Measurements from ENCODE around the gene BEST4.
"Not testable (repeated sequence)": the region's sequence is repeated elsewhere in the genome, so short reads cannot be mapped to it uniquely, and the experiment has no call there.

BEST4 gene

DNA sequence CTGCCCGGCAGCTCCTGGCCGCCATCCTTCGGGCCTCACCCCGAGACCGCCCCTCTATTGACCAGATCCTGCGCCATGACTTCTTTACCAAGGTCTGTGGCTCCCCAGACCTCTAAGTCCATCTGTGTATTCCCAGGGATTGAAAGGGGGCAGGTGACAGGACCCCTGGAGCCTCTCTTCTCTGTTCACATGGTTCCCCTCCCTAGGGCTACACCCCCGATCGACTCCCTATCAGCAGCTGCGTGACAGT, 15.0 kb upstream of the BEST4 start:
- DNase-seq (ENCODE audit: low read depth in 2 of 2, low spot score in 1 of 2): no peak

GRCh38 chr1:44802306-44803061, 14.5 kb upstream of the BEST4 start:
- DNase-seq (ENCODE audit: low read depth in 2 of 2, low spot score in 1 of 2): no peak

DNA sequence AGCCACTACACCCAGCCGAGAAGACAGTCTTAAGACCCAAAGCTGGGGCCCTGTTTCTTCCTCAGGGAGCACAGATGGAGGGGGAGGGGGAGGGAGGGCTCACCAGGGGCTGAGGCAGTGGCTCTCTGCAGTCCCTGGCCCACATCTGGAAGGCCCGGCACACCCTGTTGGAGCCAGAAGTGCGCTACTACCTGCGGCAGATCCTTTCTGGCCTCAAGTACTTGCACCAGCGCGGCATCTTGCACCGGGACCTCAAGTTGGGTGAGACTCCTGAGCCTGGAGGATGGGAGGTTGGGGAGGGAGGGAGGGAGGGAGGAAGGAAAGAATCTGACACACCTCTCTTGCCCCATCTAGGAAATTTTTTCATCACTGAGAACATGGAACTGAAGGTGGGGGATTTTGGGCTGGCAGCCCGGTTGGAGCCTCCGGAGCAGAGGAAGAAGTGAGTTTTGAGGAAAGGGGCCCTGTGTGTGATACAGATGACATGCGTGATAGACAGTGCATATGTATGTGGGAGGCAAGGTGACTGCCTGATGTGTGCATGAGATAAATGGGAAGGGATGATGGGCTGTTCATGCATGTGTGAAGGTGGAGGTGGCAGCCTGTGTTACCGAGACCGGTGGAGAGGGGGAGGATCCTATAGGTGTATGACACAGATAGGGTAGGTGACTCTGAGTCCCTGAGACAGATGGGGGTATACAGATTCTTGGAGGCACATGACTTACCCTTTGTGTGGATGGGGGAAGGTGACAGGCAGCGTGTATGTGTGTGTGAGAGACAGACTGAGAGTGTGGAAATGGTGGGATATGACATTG, 13.7 kb upstream of the BEST4 start:
- DNase-seq (ENCODE audit: low read depth in 2 of 2, low spot score in 1 of 2): no peak

DNA sequence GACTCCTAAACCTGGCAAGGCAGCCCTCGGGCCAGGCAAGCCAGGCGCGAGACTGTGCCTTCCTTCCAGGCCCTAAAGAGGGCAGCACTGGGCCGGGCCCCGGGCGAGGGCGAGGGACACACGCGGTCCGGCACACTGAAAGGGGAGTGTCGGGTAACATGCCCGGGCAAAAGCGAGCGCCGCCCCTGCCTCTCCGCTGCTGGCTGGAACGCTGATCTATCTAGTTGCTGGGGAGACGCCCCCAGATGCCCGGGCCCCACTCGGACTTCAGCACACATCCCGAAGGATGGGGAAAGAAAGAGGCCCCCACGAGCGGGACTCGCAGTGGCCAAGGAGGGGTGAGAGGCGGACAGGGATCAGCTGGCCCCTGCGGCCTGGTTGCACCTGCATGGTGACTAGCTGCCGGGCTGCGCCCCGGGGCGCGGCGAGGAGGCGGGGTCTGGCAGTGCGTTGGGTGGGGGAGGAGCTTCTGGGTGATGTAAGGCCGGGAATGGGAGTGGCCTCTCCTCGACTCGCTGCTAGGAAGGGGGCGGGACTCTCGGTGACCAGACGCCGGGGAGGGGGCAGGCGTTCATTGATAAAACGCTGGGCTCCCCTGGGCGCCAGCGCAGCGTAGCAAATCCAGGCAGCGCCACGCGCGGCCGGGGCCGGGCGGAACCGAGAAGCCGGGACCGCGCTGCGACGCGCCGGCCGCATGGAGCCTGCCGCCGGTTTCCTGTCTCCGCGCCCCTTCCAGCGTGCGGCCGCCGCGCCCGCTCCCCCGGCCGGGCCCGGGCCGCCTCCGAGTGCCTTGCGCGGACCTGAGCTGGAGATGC, 12.0 kb upstream of the BEST4 start, which contains the start of gene PLK3:
Gene PLK3, plus strand, starts transcription at position 608 of the 815 bp plus-strand sequence. Its CDS starts 87 bp downstream, at position 695.
- peak; percentile 94 to 97 for DNase-seq (ENCODE audit: low read depth in 2 of 2, low spot score in 1 of 2)

- DNase-seq (ENCODE audit: low read depth in 2 of 2, low spot score in 1 of 2): no peak
Observed at GRCh38 chr1:44798481-44799365, 10.8 kb upstream of the BEST4 start.

DNA sequence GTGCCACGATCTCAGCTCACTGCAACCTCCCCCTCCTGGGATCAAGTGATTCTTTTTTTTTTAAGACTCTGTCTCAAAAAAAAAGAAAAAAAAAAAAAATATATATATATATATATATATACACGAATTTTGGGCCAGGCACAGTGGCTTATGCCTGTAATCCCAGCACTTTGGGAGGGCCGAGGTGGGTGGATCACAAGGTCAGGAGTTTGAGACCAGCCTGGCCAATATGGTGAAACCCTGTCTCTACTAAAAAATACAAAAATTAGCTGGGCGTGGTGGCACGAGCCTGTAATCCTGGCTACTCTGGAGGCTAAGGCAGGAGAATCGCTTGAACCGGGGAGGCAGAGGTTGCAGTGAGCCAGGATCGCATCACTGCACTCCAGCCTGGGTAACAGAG, 9.9 kb upstream of the BEST4 start:
- not testable (repeated sequence) for DNase-seq (ENCODE audit: low read depth in 2 of 2, low spot score in 1 of 2)

DNA sequence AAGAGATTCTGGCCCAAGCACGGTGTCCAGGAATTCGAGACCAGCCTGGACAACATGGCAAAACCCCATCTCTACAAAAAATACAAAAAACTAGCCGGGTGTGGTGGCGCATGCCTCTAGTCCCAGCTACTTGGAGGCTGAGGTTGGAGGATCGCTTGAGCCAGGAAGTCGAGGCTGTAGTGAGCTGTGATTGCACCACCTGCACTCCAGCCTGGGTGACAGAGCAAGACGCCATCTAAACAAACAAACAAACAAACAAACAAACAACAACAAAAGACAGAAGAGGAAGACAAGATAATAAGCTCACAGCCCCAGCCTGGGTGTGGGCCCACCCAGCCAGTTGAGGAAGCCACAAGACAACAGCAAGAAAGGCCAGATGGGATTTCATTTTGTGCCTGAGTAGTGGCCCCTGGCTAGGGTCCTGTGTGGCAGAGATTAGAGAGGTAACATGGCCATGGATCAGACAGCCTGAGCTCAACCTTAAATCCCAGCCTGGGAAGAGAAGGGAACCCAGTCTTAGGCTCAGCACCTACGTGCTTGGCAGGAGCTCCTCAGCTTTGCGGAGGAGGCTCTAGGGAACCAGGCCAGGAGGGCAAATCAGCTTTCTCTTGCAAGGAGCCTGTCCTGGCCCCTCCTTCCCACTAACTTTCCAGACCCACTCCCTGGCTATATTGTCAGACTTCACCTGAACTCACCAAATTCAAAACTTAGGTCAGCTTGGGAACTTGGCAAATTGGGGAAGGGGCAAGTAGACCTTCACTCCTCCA, 4.9 kb upstream of the BEST4 start:
- DNase-seq (ENCODE audit: low read depth in 2 of 2, low spot score in 1 of 2): no peak

GRCh38 chr1:44790968-44791801, 3.2 kb upstream of the BEST4 start:
- DNase-seq (ENCODE audit: low read depth in 2 of 2, low spot score in 1 of 2): no peak

- DNase-seq (ENCODE audit: low read depth in 2 of 2, low spot score in 1 of 2): no peak
Observed at GRCh38 chr1:44787506-44787905, 464 bp downstream of the BEST4 start.

DNA sequence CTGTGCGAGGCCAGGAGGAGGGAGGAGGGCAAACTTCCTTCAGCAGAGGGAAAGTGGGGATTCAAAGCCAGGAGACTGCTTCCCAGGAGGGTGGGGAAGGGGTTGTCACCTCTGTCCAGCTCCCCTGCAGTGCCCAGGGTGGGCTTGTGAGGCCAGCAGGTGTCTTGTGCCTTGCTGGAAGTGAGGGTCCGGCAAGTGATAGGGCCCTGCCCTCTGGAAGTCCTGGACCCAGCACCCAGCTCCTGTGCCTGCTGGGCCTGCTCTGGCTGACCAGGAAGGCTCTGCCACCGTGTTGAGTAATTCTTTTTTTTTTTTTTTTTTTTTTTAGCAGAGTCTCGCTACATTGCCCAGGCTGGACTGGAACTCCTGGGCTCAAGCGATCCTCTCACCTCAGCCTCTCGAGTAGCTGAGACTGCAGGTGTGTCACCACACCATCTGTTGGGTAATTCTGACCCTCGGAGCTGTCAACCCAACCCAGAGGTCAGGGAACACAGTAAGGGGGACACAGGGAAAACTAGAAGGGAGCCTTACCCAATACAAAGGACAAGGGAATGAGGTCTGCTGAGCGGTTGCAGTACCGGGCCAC, 1.0 kb downstream of the BEST4 start:
- DNase-seq (ENCODE audit: low read depth in 2 of 2, low spot score in 1 of 2): no peak

- peak in 1 of 2 donors; percentile 63 for DNase-seq (ENCODE audit: low read depth in 2 of 2, low spot score in 1 of 2)
Observed at GRCh38 chr1:44786138-44786840, 1.7 kb downstream of the BEST4 start.

GRCh38 chr1:44785501-44786137, 2.4 kb downstream of the BEST4 start:
- no peak for DNase-seq (ENCODE audit: low read depth in 2 of 2, low spot score in 1 of 2)

GRCh38 chr1:44785029-44785380, 3.0 kb downstream of the BEST4 start:
- no peak for DNase-seq (ENCODE audit: low read depth in 2 of 2, low spot score in 1 of 2)

GRCh38 chr1:44784094-44785028, 3.6 kb downstream of the BEST4 start:
- no peak for DNase-seq (ENCODE audit: low read depth in 2 of 2, low spot score in 1 of 2)

DNA sequence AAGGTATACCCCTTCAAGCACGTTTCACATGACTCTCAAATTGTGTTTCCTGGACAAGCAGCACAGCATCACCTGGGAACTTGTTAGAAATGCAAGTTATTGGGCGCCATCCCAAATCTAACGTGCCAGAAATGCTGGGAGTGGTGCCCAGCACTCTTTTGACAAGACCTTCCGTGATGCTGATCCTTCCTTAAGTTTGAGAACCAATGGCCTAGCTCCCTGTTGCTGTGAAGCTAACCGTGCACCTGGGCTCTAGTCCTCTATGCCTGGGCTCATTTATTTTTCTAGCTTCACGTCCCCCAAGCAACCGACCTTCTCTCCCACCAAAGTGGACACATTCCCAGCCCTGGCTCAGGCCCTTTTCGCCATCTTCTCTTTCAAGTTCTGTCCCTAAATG, 4.3 kb downstream of the BEST4 start:
- DNase-seq (ENCODE audit: low read depth in 2 of 2, low spot score in 1 of 2): no peak

DNA sequence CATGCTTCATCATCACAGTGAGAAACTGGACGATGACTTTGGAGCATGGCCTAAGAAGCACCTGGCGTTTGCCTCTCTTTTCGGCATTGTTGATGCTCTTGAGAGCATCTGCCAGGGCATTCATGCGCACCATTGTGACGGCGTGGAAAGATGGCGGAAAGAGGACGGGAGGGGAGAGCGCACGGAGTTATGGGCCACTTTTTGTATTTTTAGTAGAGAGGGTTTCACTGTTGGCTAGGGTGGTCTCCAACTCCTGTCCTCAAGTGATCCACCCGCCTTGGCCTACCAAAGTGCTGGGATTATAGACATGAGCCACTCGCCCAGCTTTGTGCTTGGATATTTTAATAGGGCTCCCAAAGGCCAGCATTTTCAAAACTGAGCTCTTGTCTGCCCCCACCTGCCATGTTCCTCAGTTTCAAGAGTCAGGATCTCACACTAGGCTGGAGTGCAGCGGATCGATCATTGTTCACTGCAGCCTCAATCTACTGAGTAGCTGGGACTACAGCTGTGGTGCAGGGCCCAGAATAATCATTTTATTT, 7.3 kb downstream of the BEST4 start:
- no peak for DNase-seq (ENCODE audit: low read depth in 2 of 2, low spot score in 1 of 2)
